ENCODE data around the gene GLYATL1. TPM values are rescaled to one million over a fixed set of nuclear protein-coding genes. Genes with fewer than 3 reads are reported as not detected.
A peak's percentile ranks its signal among the peaks of the same experiment; 100 is the strongest.

The GLYATL1 gene
- total and polyA plus RNA-seq, 9 donors, result 0.48 to 1.2 (median 0.82) TPM

GRCh38 chr11:58926251-58926650 is 13.0 kb upstream of the GLYATL1 start:
- Histone ChIP-seq H3K4me3 (ENCODE audit: low read length) (no peak overlapping the region), H3K4me1 (ENCODE audit: control insufficient read depth, insufficient read depth, low read length) (peaks cover 10% of the 10 kb centered on the region), H3K27ac (ENCODE audit: low read length) (no peak overlapping the region), H3K36me3 (ENCODE audit: control insufficient read depth, insufficient read depth, low read length) (no peaks in the 10 kb centered on the region), H3K27me3 (ENCODE audit: control insufficient read depth, insufficient read depth, low read length) (peaks cover 3% of the 10 kb centered on the region), H3K9me3 (replicated peaks; ENCODE audit: control insufficient read depth, low read depth, low read length) (no peaks in the 10 kb centered on the region)
- no peak for DNase-seq
- WGBS (ENCODE audit: insufficient coverage), result 54% methylated on average over 2 of the region's 5 CpGs

- no peaks in the 10 kb centered on the region for H3K9me3 ChIP-seq (replicated peaks; ENCODE audit: control insufficient read depth, low read depth, low read length)
- peaks cover 3% of the 10 kb centered on the region for H3K27me3 ChIP-seq (ENCODE audit: control insufficient read depth, insufficient read depth, low read length)
- H3K36me3 ChIP-seq (ENCODE audit: control insufficient read depth, insufficient read depth, low read length), result no peaks in the 10 kb centered on the region
- no peak overlapping the region for H3K27ac ChIP-seq (ENCODE audit: low read length)
- no peak overlapping the region for H3K4me3 ChIP-seq (ENCODE audit: low read length)
- DNase-seq, result no peak
- peaks cover 10% of the 10 kb centered on the region for H3K4me1 ChIP-seq (ENCODE audit: control insufficient read depth, insufficient read depth, low read length)
- WGBS (ENCODE audit: insufficient coverage), result no CpG with 5 or more reads among the region's 1 CpG
These were observed 12.6 kb upstream of the GLYATL1 start for GRCh38 chr11:58926695-58927094.

GRCh38 chr11:58927393-58928106 is 11.7 kb upstream of the GLYATL1 start:
- H3K27ac ChIP-seq (ENCODE audit: low read length), result no peak overlapping the region
- peak; percentile 65 for DNase-seq
- H3K9me3 ChIP-seq (replicated peaks; ENCODE audit: control insufficient read depth, low read depth, low read length), result no peaks in the 10 kb centered on the region
- 2% methylated on average over 8 of the region's 15 CpGs for WGBS (ENCODE audit: insufficient coverage)
- H3K4me3 ChIP-seq (ENCODE audit: low read length), result no peak overlapping the region
- H3K4me1 ChIP-seq (ENCODE audit: control insufficient read depth, insufficient read depth, low read length), result peaks cover 10% of the 10 kb centered on the region
- no peaks in the 10 kb centered on the region for H3K36me3 ChIP-seq (ENCODE audit: control insufficient read depth, insufficient read depth, low read length)
- peaks cover 3% of the 10 kb centered on the region for H3K27me3 ChIP-seq (ENCODE audit: control insufficient read depth, insufficient read depth, low read length)

- Histone ChIP-seq H3K36me3 (ENCODE audit: control insufficient read depth, insufficient read depth, low read length) (no peaks in the 10 kb centered on the region), H3K27me3 (ENCODE audit: control insufficient read depth, insufficient read depth, low read length) (peaks cover 3% of the 10 kb centered on the region), H3K4me1 (ENCODE audit: control insufficient read depth, insufficient read depth, low read length) (peaks cover 10% of the 10 kb centered on the region), H3K27ac (ENCODE audit: low read length) (no peak overlapping the region), H3K9me3 (replicated peaks; ENCODE audit: control insufficient read depth, low read depth, low read length) (no peaks in the 10 kb centered on the region), H3K4me3 (ENCODE audit: low read length) (no peak overlapping the region)
- 15% methylated on average over 6 of the region's 6 CpGs for WGBS (ENCODE audit: insufficient coverage)
- DNase-seq, result no peak
These were observed 11.2 kb upstream of the GLYATL1 start for GRCh38 chr11:58928107-58928499.

- Histone ChIP-seq H3K4me3 (ENCODE audit: low read length) (no peak overlapping the region), H3K27me3 (ENCODE audit: control insufficient read depth, insufficient read depth, low read length) (peaks cover 3% of the 10 kb centered on the region)
These were observed 10.6 kb upstream of the GLYATL1 start for GRCh38 chr11:58928691-58929090.

GRCh38 chr11:58930926-58931325 is 8.4 kb upstream of the GLYATL1 start:
- H3K27ac ChIP-seq (ENCODE audit: low read length), result no peak overlapping the region
- H3K9me3 ChIP-seq (replicated peaks; ENCODE audit: control insufficient read depth, low read depth, low read length), result no peaks in the 10 kb centered on the region
- H3K27me3 ChIP-seq (ENCODE audit: control insufficient read depth, insufficient read depth, low read length), result peaks cover 3% of the 10 kb centered on the region
- no CpG with 5 or more reads among the region's 2 CpGs for WGBS (ENCODE audit: insufficient coverage)
- DNase-seq, result no peak
- H3K4me1 ChIP-seq (ENCODE audit: control insufficient read depth, insufficient read depth, low read length), result peaks cover 10% of the 10 kb centered on the region
- H3K36me3 ChIP-seq (ENCODE audit: control insufficient read depth, insufficient read depth, low read length), result no peaks in the 10 kb centered on the region
- no peak overlapping the region for H3K4me3 ChIP-seq (ENCODE audit: low read length)

More at GRCh38 chr11:58928691-58929090, 10.6 kb upstream of the GLYATL1 start:
- H3K36me3 ChIP-seq (ENCODE audit: control insufficient read depth, insufficient read depth, low read length), result no peaks in the 10 kb centered on the region
- no peak for DNase-seq
- H3K9me3 ChIP-seq (replicated peaks; ENCODE audit: control insufficient read depth, low read depth, low read length), result no peaks in the 10 kb centered on the region
- peaks cover 10% of the 10 kb centered on the region for H3K4me1 ChIP-seq (ENCODE audit: control insufficient read depth, insufficient read depth, low read length)
- H3K27ac ChIP-seq (ENCODE audit: low read length), result no peak overlapping the region

- Histone ChIP-seq H3K4me1 (ENCODE audit: control insufficient read depth, insufficient read depth, low read length) (no peaks in the 10 kb centered on the region), H3K27me3 (ENCODE audit: control insufficient read depth, insufficient read depth, low read length) (no peaks in the 10 kb centered on the region), H3K9me3 (replicated peaks; ENCODE audit: control insufficient read depth, low read depth, low read length) (no peaks in the 10 kb centered on the region), H3K36me3 (ENCODE audit: control insufficient read depth, insufficient read depth, low read length) (no peaks in the 10 kb centered on the region), H3K27ac (ENCODE audit: low read length) (no peak overlapping the region), H3K4me3 (ENCODE audit: low read length) (no peak overlapping the region)
- no peak for DNase-seq
- WGBS (ENCODE audit: insufficient coverage), result 91% methylated on average over 2 of the region's 3 CpGs
These were observed 5.6 kb upstream of the GLYATL1 start for GRCh38 chr11:58933661-58934060.

- Histone ChIP-seq H3K27ac (ENCODE audit: low read length) (no peak overlapping the region), H3K4me1 (ENCODE audit: control insufficient read depth, insufficient read depth, low read length) (no peaks in the 10 kb centered on the region), H3K27me3 (ENCODE audit: control insufficient read depth, insufficient read depth, low read length) (no peaks in the 10 kb centered on the region), H3K36me3 (ENCODE audit: control insufficient read depth, insufficient read depth, low read length) (no peaks in the 10 kb centered on the region), H3K4me3 (ENCODE audit: low read length) (no peak overlapping the region), H3K9me3 (replicated peaks; ENCODE audit: control insufficient read depth, low read depth, low read length) (no peaks in the 10 kb centered on the region)
- DNase-seq, result no peak
- 100% methylated on average over 2 of the region's 7 CpGs for WGBS (ENCODE audit: insufficient coverage)
These were observed 4.3 kb upstream of the GLYATL1 start for GRCh38 chr11:58934945-58935513.

- no peak for DNase-seq
- Histone ChIP-seq H3K4me1 (ENCODE audit: control insufficient read depth, insufficient read depth, low read length) (no peaks in the 10 kb centered on the region), H3K36me3 (ENCODE audit: control insufficient read depth, insufficient read depth, low read length) (no peaks in the 10 kb centered on the region), H3K27ac (ENCODE audit: low read length) (no peak overlapping the region), H3K9me3 (replicated peaks; ENCODE audit: control insufficient read depth, low read depth, low read length) (no peaks in the 10 kb centered on the region), H3K27me3 (ENCODE audit: control insufficient read depth, insufficient read depth, low read length) (no peaks in the 10 kb centered on the region), H3K4me3 (ENCODE audit: low read length) (no peak overlapping the region)
- WGBS (ENCODE audit: insufficient coverage), result 84% methylated on average over 4 of the region's 4 CpGs
These were observed 890 bp upstream of the GLYATL1 start for GRCh38 chr11:58938398-58938797.

GRCh38 chr11:58940028-58940427 is 740 bp downstream of the GLYATL1 start:
- no CpG with 5 or more reads among the region's 1 CpG for WGBS (ENCODE audit: insufficient coverage)

More at GRCh38 chr11:58940028-58940427, 740 bp downstream of the GLYATL1 start:
- no peaks in the 10 kb centered on the region for H3K4me1 ChIP-seq (ENCODE audit: control insufficient read depth, insufficient read depth, low read length)
- H3K27ac ChIP-seq (ENCODE audit: low read length), result no peak overlapping the region
- H3K9me3 ChIP-seq (replicated peaks; ENCODE audit: control insufficient read depth, low read depth, low read length), result no peaks in the 10 kb centered on the region
- H3K4me3 ChIP-seq (ENCODE audit: low read length), result no peak overlapping the region
- no peaks in the 10 kb centered on the region for H3K27me3 ChIP-seq (ENCODE audit: control insufficient read depth, insufficient read depth, low read length)
- DNase-seq, result no peak
- no peaks in the 10 kb centered on the region for H3K36me3 ChIP-seq (ENCODE audit: control insufficient read depth, insufficient read depth, low read length)
